Measurements from ENCODE around the gene F7. TPM values are rescaled to one million over a fixed set of nuclear protein-coding genes. Genes with fewer than 3 reads are reported as not detected.

F7 gene
- total and polyA plus RNA-seq, 9 of the 15 experiments (the other 6 are each of a cell fraction or from before 2014, with no cell fraction given): not detected

DNA sequence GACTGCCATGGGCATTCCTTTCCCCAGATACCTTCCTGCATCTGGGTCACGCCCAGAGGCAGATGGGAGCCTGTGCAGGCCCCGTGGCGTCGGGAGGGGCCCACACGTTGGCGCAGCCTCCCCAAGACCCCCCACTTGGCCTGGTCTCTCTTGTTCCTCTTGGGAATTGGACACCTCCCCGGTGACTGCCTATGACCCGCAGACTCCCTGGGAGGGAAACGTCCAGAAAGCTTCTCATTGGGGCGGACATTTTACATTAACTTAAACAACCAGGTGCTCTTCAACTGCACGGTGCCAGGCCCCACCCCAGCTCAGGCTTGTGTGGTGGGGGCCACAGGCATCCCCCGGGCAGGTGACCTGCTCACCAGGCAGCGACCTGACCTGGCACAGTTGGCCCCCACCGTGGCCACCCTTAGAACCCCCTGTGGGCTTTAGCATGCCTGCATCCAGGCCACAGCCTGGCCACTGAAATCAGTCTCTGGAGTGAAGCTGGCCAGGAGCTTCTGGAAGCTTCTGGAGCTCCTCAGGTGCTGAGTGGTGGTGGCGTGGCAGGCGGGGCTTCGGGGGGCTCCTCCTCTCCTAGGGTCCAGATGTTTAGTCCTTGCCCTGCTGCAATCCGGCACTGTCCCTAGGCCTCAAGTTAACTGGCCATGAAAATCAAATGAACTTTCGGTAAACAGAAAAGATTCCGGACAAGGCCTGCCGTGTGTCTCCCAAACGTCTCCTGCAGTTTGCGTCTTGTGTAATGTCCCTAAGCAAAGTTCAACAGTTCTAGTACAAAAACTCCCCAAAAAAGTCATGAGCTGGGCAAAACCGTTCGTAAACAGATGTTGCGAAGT is 44.3 kb downstream of the F7 start:
- no peaks in the 10 kb centered on the region for H3K9me3 ChIP-seq (replicated peaks; ENCODE audit: control insufficient read depth, insufficient read depth, low read depth, low read length)
- no peak overlapping the region for H3K4me3 ChIP-seq
- 43% methylated on average over 24 of the region's 26 CpGs for WGBS (ENCODE audit: insufficient coverage, low coverage, missing lambda C conversion rate)
- no peak overlapping the region for H2AFZ ChIP-seq (ENCODE audit: low read depth, low read length)
- H3K4me1 ChIP-seq (replicated peaks in 1 of 2; ENCODE audit: control insufficient read depth in 2 of 2, insufficient read depth in 2 of 2, low read length in 2 of 2): peaks cover 14 to 25% of the 10 kb centered on the region in 2 experiments; a peak in 4 of 5 replicates
- in situ Hi-C loops (cut with MboI): no loop called here
- ChIA-PET POLR2A (interaction anchor here (0.9 kb wide), 1 partner anchor 59 kb away, joined by 4 read pairs; the partner anchor contains the start of genes CUL4A and PCID2), CTCF (ENCODE audit: low intra/inter-chr PET ratio) (no interaction called here)
- H3K79me2 ChIP-seq (ENCODE audit: control insufficient read depth, insufficient read depth, low read length): no peaks in the 10 kb centered on the region
- H3K27me3 ChIP-seq (ENCODE audit: control insufficient read depth in 2 of 2, insufficient read depth in 2 of 2, low read length in 2 of 2): peaks cover 11 to 28% of the 10 kb centered on the region in 2 experiments; a peak in 4 of 5 replicates
- no peaks in the 10 kb centered on the region for H3K9me1 ChIP-seq (ENCODE audit: control insufficient read depth, insufficient read depth, low read length)
- BruUV-seq (replicated peaks): no TSS peak
- no peak for ATAC-seq
- H3K27ac ChIP-seq (ENCODE audit: extremely low read depth, low read depth, low read length): no peak overlapping the region
- intact Hi-C loops (cut with micrococcal nuclease): no loop called here
- DNase-seq (ENCODE audit: extremely low read depth in 1 of 4, low spot score in 3 of 4): no peak
- H3K4me2 ChIP-seq (ENCODE audit: insufficient read depth, low read length): no peak overlapping the region
- H3K36me3 ChIP-seq (ENCODE audit: control insufficient read depth, insufficient read depth, low read length): no peaks in the 10 kb centered on the region
- H3K9ac ChIP-seq (ENCODE audit: insufficient read depth in 1 of 2, low read depth in 2 of 2, low read length in 2 of 2): no peak overlapping the region
- no peak for FAIRE-seq
- H4K20me1 ChIP-seq (replicated peaks; ENCODE audit: control insufficient read depth, insufficient read depth, low read length): no peaks in the 10 kb centered on the region
- TF ChIP-seq ZNF24 (IDR thresholded peaks at IDR 0.05) (no peak), SNRNP70 (optimal IDR thresholded peaks at IDR 0.05; ENCODE audit: low read depth, low read length) (no peak), DNMT1 (IDR thresholded peaks at IDR 0.05) (no peak), SAFB (IDR thresholded peaks at IDR 0.05; ENCODE audit: borderline replicate concordance, low read depth, low read length) (no peak), ZNF121 (CRISPR knock-in tag; conservative IDR thresholded peaks at IDR 0.05) (no peak), SMAD4 (CRISPR knock-in tag; conservative IDR thresholded peaks at IDR 0.05) (no peak), ZBTB1 (CRISPR knock-in tag; IDR thresholded peaks at IDR 0.05; ENCODE audit: borderline replicate concordance, low read depth) (no peak), ZBED1 (IDR thresholded peaks at IDR 0.05) (no peak), ZKSCAN1 (IDR thresholded peaks at IDR 0.05; ENCODE audit: low read depth, low read length) (no peak), ZNF785 (CRISPR knock-in tag; IDR thresholded peaks at IDR 0.05) (no peak), ESRRA (IDR thresholded peaks at IDR 0.05; ENCODE audit: borderline replicate concordance, low read depth) (no peak), MTF1 (CRISPR knock-in tag; IDR thresholded peaks at IDR 0.05; ENCODE audit: borderline replicate concordance) (no peak), ZNF282 (CRISPR knock-in tag; IDR thresholded peaks at IDR 0.05) (no peak), RFX7 (CRISPR knock-in tag; IDR thresholded peaks at IDR 0.05) (no peak)
- TF ChIP-seq, protein P1, sequence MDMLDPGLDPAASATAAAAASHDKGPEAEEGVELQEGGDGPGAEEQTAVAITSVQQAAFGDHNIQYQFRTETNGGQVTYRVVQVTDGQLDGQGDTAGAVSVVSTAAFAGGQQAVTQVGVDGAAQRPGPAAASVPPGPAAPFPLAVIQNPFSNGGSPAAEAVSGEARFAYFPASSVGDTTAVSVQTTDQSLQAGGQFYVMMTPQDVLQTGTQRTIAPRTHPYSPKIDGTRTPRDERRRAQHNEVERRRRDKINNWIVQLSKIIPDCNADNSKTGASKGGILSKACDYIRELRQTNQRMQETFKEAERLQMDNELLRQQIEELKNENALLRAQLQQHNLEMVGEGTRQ (CRISPR knock-in tag; IDR thresholded peaks at IDR 0.05): no peak
- TF ChIP-seq, protein P2, sequence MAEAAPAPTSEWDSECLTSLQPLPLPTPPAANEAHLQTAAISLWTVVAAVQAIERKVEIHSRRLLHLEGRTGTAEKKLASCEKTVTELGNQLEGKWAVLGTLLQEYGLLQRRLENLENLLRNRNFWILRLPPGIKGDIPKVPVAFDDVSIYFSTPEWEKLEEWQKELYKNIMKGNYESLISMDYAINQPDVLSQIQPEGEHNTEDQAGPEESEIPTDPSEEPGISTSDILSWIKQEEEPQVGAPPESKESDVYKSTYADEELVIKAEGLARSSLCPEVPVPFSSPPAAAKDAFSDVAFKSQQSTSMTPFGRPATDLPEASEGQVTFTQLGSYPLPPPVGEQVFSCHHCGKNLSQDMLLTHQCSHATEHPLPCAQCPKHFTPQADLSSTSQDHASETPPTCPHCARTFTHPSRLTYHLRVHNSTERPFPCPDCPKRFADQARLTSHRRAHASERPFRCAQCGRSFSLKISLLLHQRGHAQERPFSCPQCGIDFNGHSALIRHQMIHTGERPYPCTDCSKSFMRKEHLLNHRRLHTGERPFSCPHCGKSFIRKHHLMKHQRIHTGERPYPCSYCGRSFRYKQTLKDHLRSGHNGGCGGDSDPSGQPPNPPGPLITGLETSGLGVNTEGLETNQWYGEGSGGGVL (CRISPR knock-in tag; IDR thresholded peaks at IDR 0.05): no peak
- TF ChIP-seq, protein P3, sequence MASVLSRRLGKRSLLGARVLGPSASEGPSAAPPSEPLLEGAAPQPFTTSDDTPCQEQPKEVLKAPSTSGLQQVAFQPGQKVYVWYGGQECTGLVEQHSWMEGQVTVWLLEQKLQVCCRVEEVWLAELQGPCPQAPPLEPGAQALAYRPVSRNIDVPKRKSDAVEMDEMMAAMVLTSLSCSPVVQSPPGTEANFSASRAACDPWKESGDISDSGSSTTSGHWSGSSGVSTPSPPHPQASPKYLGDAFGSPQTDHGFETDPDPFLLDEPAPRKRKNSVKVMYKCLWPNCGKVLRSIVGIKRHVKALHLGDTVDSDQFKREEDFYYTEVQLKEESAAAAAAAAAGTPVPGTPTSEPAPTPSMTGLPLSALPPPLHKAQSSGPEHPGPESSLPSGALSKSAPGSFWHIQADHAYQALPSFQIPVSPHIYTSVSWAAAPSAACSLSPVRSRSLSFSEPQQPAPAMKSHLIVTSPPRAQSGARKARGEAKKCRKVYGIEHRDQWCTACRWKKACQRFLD (CRISPR knock-in tag; IDR thresholded peaks at IDR 0.05): no peak
- TF ChIP-seq, protein P4, sequence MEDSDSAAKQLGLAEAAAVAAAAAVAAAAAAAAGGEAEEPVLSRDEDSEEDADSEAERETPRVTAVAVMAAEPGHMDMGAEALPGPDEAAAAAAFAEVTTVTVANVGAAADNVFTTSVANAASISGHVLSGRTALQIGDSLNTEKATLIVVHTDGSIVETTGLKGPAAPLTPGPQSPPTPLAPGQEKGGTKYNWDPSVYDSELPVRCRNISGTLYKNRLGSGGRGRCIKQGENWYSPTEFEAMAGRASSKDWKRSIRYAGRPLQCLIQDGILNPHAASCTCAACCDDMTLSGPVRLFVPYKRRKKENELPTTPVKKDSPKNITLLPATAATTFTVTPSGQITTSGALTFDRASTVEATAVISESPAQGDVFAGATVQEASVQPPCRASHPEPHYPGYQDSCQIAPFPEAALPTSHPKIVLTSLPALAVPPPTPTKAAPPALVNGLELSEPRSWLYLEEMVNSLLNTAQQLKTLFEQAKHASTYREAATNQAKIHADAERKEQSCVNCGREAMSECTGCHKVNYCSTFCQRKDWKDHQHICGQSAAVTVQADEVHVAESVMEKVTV (CRISPR knock-in tag; IDR thresholded peaks at IDR 0.05): no peak
